Progenitor cell of endocrine pancreas (in vitro differentiated cells): ENCODE results near the gene KRCC1. TPM values are rescaled to one million over a fixed set of nuclear protein-coding genes. Genes with fewer than 3 reads are reported as not detected.
A peak's percentile ranks its signal among the peaks of the same experiment; 100 is the strongest.
"Not testable (repeated sequence)": the region's sequence is repeated elsewhere in the genome, so short reads cannot be mapped to it uniquely, and the experiment has no call there.

Source experiments
- DNase-seq: peaks from one replicate; pipeline ENCODE4 v3.0.0; 2021; ENCODE audit warnings: low spot score; ENCODE audit not compliant: unreplicated experiment
- H3K27ac Mint-ChIP-seq: 2 replicates; pipeline ENCODE4 v1.8.0; 2021; ENCODE audit warnings: mild to moderate bottlenecking, moderate library complexity, mixed read lengths
- H3K27me3 Mint-ChIP-seq: 2 replicates; pipeline ENCODE4 v1.8.0; 2021; ENCODE audit warnings: mixed read lengths
- H3K36me3 Mint-ChIP-seq: 2 replicates; pipeline ENCODE4 v1.8.0; 2022; ENCODE audit warnings: mixed read lengths; ENCODE audit not compliant: insufficient read depth
- H3K4me1 Mint-ChIP-seq: 2 replicates; pipeline ENCODE4 v1.8.0; 2021; ENCODE audit warnings: low read depth, mixed read lengths
- H3K4me3 Mint-ChIP-seq: 2 replicates; pipeline ENCODE4 v1.8.0; 2021; ENCODE audit warnings: low read depth, mild to moderate bottlenecking, moderate library complexity, mixed read lengths
- H3K9me3 Mint-ChIP-seq: 2 replicates; pipeline ENCODE4 v1.8.0; 2021; ENCODE audit warnings: low read depth, mixed read lengths
- CTCF ChIP-seq: fragments of 200-600 bp; sonication (generic); IDR thresholded peaks from one replicate; pipeline ENCODE4 v1.5.0; 2021; ENCODE audit warnings: antibody characterized with exemption, mild to moderate bottlenecking; ENCODE audit not compliant: unreplicated experiment
- total RNA-seq: library from RNA; stranded (reverse); gene quantifications from 2 replicates; pipeline ENCODE4 v1.2.1, GENCODE V29; 2021

Gene KRCC1
- total RNA-seq, 1 donor from 2014 or later, result 16.2 TPM

GRCh38 chr2:88049622-88050021 is 6.0 kb downstream of the KRCC1 start:
- H3K27me3 Mint-ChIP-seq, result no peaks in the 10 kb centered on the region
- H3K36me3 Mint-ChIP-seq, result peaks cover 1% of the 10 kb centered on the region
- DNase-seq, result no peak
- no peaks in the 10 kb centered on the region for H3K9me3 Mint-ChIP-seq
- no peak for TF ChIP-seq CTCF
- no peak overlapping the region for H3K27ac Mint-ChIP-seq
- peaks cover 14% of the 10 kb centered on the region for H3K4me1 Mint-ChIP-seq
- no peak overlapping the region for H3K4me3 Mint-ChIP-seq

GRCh38 chr2:88048541-88048940 is 7.0 kb downstream of the KRCC1 start:
- Mint-ChIP-seq H3K9me3 (no peaks in the 10 kb centered on the region), H3K4me3 (no peak overlapping the region), H3K27me3 (no peaks in the 10 kb centered on the region), H3K4me1 (peaks cover 3% of the 10 kb centered on the region), H3K36me3 (peaks cover 1% of the 10 kb centered on the region), H3K27ac (no peak overlapping the region)
- no peak for DNase-seq
- no peak for TF ChIP-seq CTCF

GRCh38 chr2:88045561-88045960 is 10.0 kb downstream of the KRCC1 start:
- not testable (repeated sequence) for H3K27me3 Mint-ChIP-seq, H3K36me3 Mint-ChIP-seq, H3K9me3 Mint-ChIP-seq, H3K4me1 Mint-ChIP-seq, DNase-seq, H3K4me3 Mint-ChIP-seq, H3K27ac Mint-ChIP-seq

- no peak overlapping the region for H3K27ac Mint-ChIP-seq
- no peaks in the 10 kb centered on the region for H3K4me1 Mint-ChIP-seq
- no peak for DNase-seq
- H3K27me3 Mint-ChIP-seq, result no peaks in the 10 kb centered on the region
- no peaks in the 10 kb centered on the region for H3K36me3 Mint-ChIP-seq
- no peak overlapping the region for H3K4me3 Mint-ChIP-seq
- TF ChIP-seq CTCF, result no peak
- no peaks in the 10 kb centered on the region for H3K9me3 Mint-ChIP-seq
Observed at GRCh38 chr2:88042476-88042875, 13.1 kb downstream of the KRCC1 start.

GRCh38 chr2:88038263-88039105 is 17.1 kb downstream of the KRCC1 start:
- Mint-ChIP-seq H3K9me3 (no peaks in the 10 kb centered on the region), H3K4me3 (no peak overlapping the region), H3K4me1 (no peaks in the 10 kb centered on the region), H3K27me3 (no peaks in the 10 kb centered on the region), H3K36me3 (peaks cover 4% of the 10 kb centered on the region), H3K27ac (peak overlapping the region; percentile 60)
- DNase-seq, result no peak
- TF ChIP-seq CTCF, result no peak

GRCh38 chr2:88036606-88037005 is 19.0 kb downstream of the KRCC1 start:
- Mint-ChIP-seq H3K27me3 (no peaks in the 10 kb centered on the region), H3K4me3 (no peak overlapping the region), H3K9me3 (no peaks in the 10 kb centered on the region), H3K4me1 (no peaks in the 10 kb centered on the region), H3K27ac (no peak overlapping the region), H3K36me3 (peaks cover 8% of the 10 kb centered on the region)
- no peak for TF ChIP-seq CTCF
- DNase-seq, result no peak
